Astrocyte (in vitro differentiated cells and primary cell): ENCODE data around the gene ZNF277.

Experiments
- EZH2 ChIP-seq: IDR thresholded peaks from 2 replicates; pipeline ENCODE4 v1.6.1; 2012; ENCODE audit warnings: mild to moderate bottlenecking, low read length, inconsistent platforms; ENCODE audit not compliant: insufficient read depth
- TF ChIP-seq, protein P1 (sequence below): IDR thresholded peaks from 2 replicates; pipeline ENCODE4 v1.5.1; 2011; ENCODE audit warnings: low read depth, mild to moderate bottlenecking, inconsistent platforms, low read length, moderate library complexity; ENCODE audit not compliant: insufficient read depth

DNA sequence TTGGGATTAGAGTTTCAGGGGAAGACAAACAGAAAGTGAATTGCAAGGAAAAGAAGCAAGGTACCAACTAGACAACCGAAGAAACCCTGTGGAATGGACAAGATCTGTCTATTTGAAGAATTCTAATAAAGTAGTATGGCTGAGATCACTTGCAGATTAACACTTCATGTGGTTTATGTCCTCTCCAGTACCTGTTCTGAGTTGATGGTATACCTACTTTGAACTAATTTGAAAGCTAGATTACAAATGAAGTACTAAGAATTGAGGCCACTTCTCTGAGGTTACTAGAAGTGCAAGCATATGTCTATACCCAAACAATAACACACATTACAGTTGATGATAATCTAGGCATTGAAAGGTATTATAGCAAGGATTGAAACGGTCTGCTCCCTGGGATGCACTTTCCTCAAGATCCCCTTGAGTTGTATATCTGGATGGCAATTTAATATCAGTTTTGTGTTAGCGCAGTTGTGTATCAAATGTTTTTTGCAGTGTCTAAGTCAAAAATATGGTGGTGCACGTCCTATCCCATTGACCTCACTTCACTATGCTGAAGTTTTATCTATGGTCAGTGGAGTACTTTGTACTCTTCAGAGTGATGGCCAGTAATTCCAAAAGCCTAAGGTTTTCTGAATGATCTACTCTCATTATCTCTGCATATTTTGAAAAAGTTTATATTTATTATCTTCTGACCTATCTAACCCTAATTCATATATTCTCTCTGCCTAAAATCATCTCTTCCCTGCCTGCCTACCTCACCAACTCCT, 25.9 kb downstream of the ZNF277 start:
- TF ChIP-seq, protein P1, sequence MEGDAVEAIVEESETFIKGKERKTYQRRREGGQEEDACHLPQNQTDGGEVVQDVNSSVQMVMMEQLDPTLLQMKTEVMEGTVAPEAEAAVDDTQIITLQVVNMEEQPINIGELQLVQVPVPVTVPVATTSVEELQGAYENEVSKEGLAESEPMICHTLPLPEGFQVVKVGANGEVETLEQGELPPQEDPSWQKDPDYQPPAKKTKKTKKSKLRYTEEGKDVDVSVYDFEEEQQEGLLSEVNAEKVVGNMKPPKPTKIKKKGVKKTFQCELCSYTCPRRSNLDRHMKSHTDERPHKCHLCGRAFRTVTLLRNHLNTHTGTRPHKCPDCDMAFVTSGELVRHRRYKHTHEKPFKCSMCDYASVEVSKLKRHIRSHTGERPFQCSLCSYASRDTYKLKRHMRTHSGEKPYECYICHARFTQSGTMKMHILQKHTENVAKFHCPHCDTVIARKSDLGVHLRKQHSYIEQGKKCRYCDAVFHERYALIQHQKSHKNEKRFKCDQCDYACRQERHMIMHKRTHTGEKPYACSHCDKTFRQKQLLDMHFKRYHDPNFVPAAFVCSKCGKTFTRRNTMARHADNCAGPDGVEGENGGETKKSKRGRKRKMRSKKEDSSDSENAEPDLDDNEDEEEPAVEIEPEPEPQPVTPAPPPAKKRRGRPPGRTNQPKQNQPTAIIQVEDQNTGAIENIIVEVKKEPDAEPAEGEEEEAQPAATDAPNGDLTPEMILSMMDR, result no peak
- TF ChIP-seq EZH2, result no peak
